22Rv1 (cell line): Measurements from ENCODE around the gene UNK.

Experiments
- ZFX ChIP-seq: fragments of 450-650 bp; IDR thresholded peaks from 2 replicates; pipeline ENCODE4 v1.6.1; 2017; ENCODE audit warnings: antibody characterized with exemption, borderline replicate concordance
- TF ChIP-seq, protein P1 (sequence below): fragments of 450-650 bp; IDR thresholded peaks from 2 replicates; pipeline ENCODE4 v1.5.1; 2017; ENCODE audit warnings: mild to moderate bottlenecking

DNA sequence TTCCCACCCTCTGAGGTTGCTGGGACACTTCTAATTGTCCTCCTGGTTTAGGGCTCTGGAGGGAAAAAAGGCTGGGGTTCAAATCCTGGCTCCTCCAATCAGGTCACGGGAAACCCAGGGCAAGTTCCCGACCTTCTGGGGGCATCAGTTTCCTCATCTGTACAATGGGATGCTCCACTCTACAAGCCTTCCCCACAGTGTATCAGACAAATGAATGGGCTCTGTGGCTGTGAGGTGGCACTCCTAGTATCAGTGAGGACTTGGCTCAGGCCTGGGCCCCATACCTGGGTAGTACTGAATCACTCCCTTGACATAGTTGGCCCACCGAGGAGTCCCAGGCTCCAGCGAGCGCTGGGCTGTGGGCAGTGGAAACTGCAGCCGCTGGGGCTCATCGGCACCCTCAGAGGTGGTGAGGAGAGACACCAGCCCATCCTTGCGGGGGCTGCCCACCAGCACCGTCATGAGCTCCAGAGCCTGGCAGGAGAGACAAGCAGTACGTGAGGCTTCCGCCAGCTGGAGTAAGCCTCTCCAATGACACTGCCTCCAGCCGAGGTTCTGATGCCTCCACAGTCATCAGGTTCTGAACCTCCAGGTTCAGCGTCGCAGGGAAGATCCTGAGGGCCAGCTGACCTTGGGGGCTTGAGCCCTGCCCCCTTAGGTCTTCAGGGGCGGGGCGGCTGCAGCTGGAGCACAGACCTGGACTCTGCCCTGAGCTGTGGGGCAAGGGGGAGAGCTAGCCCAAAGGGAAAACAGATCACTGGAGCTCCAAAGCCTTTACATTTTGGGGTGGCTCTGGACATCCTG lies 20.8 kb upstream of the UNK start:
- TF ChIP-seq, protein P1, sequence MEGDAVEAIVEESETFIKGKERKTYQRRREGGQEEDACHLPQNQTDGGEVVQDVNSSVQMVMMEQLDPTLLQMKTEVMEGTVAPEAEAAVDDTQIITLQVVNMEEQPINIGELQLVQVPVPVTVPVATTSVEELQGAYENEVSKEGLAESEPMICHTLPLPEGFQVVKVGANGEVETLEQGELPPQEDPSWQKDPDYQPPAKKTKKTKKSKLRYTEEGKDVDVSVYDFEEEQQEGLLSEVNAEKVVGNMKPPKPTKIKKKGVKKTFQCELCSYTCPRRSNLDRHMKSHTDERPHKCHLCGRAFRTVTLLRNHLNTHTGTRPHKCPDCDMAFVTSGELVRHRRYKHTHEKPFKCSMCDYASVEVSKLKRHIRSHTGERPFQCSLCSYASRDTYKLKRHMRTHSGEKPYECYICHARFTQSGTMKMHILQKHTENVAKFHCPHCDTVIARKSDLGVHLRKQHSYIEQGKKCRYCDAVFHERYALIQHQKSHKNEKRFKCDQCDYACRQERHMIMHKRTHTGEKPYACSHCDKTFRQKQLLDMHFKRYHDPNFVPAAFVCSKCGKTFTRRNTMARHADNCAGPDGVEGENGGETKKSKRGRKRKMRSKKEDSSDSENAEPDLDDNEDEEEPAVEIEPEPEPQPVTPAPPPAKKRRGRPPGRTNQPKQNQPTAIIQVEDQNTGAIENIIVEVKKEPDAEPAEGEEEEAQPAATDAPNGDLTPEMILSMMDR, result no peak
- no peak for TF ChIP-seq ZFX
